Measurements from ENCODE around the gene TACR1.

TACR1 gene

DNA sequence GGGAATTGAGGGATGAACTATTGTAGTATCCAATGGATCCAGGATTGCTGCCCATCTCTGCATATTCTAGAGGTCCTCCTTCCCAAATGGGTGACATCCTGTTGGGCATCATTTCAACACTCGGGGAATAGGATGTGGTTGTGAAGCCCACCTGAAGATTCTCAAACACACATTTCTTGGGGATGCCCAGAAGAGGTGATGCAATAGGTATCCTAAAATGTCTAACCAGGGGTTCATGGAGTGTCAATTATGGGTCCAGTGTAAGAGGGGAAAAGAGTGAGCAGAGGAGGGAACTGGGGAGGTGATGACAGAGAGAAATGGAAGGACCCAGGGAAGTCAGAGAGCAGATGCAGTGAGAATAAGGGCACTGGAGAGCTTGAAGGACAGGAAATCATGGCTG, 188.7 kb downstream of the TACR1 start:
- no peak for DNase-seq

- DNase-seq: no peak
Measured at GRCh38 chr2:75007819-75008218, 191.5 kb downstream of the TACR1 start.

GRCh38 chr2:75007061-75007460, 192.3 kb downstream of the TACR1 start:
- DNase-seq: no peak

DNA sequence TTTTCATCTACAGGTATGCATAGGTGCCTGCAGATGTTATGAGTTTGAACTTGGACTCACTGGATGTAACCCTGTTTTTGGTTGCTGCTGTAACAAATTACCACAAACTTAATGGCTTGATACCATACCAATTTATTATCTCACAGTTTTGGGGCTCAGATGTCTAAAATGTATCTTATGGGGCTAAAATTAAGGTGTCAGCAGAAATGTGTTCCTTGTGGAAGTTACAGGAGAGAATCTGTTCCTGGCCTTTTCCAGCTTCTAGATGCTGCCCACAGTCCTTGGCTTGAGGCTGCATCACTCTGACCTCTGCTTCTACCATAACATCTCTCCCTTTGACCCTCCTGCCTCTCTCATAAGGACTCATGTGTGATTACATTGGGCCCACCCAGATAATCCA, 193.3 kb downstream of the TACR1 start:
- DNase-seq: no peak

GRCh38 chr2:75003773-75004172, 195.5 kb downstream of the TACR1 start:
- DNase-seq: no peak

DNA sequence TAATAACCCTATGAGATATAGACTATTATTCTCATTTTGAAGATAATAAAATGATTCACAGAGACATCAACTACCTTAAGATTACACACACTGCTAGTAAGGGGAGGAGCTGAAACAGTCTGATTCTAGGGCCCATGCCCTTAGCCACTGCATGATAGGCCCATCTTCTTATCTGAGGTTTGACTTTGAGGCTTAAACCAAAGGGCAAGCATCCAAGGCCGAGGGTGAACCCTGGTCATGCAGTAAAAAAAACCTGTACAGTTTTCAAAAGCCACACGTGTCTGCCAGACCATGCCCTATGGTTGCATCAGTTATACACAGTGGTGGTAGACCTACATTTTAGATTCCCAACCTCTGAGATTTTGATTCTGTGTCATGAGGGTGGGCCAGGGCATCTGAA, 196.0 kb downstream of the TACR1 start:
- DNase-seq: no peak

- no peak for DNase-seq
Measured at GRCh38 chr2:75002007-75002406, 197.3 kb downstream of the TACR1 start.

DNA sequence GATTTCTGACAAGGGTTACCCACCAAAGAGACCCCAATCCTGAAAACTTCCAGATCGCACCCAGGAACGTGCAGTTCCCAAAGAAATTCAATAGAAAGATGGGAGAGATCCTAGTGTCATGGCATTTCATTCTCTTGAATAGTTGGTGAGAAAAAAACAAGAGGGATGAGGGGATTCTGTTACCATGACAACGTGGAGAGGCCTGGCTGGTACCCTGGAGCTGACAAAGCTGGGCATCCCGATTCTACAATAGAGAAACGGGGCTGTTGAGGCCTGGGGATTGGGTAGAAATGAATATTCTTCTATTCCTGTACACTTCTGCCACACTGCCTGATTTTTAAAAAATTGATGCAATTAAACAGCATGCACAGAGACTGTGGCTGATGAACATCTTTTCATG, 199.9 kb downstream of the TACR1 start:
- no peak for DNase-seq

Data from NCI-H1048 (cell line).